Measurements from ENCODE around the gene CEMIP.

- TF ChIP-seq CTCF (IDR thresholded peaks at IDR 0.05): no peak
- TF ChIP-seq POLR2A (IDR thresholded peaks at IDR 0.05): no peak
Observed at GRCh38 chr15:80945605-80946004, 166.4 kb downstream of the CEMIP start.

All from adrenal gland (tissue), 5 donors.